Measurements from ENCODE around the gene COL25A1.

DNA sequence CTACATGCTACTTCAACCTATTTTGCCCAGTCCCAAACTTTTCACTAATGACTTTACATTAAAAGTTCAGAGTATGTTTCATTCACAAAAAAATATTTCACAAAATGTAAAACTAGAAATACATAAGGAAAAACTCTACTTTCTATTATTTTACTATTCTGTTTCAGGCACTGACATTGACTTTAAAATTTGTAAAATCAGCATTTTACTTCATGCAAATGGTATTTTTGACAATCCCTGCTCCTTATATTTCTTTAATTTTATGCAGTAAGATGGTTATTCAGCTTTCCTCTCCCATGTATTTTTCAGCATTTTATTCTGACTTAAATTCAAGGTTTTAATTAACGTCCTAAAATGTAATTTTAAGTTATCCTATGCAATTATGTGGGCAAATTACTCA, 178.5 kb downstream of the COL25A1 start:
- no peak for TF ChIP-seq YY1 (IDR thresholded peaks at IDR 0.05; ENCODE audit: insufficient read depth, insufficient read length)
- TF ChIP-seq ZNF274 (IDR thresholded peaks at IDR 0.05; ENCODE audit: low read depth, low read length): no peak

Data from NT2/D1 (cell line).